ENCODE results near the gene FLT4.

- TF ChIP-seq CTCF (IDR thresholded peaks at IDR 0.05; ENCODE audit: low read length) (no peak), EZH2 (IDR thresholded peaks at IDR 0.05; ENCODE audit: borderline replicate concordance, low read length) (no peak)
These were observed 62.5 kb downstream of the FLT4 start for GRCh38 chr5:180586870-180587269.
